ENCODE data around the gene SARM1.

Gene SARM1

GRCh38 chr17:28342313-28342712, 29.2 kb upstream of the SARM1 start:
- DNase-seq = no peak

- DNase-seq = no peak
Observed at GRCh38 chr17:28343491-28343932, 28.0 kb upstream of the SARM1 start.

GRCh38 chr17:28344011-28344410, 27.5 kb upstream of the SARM1 start:
- DNase-seq = no peak

DNA sequence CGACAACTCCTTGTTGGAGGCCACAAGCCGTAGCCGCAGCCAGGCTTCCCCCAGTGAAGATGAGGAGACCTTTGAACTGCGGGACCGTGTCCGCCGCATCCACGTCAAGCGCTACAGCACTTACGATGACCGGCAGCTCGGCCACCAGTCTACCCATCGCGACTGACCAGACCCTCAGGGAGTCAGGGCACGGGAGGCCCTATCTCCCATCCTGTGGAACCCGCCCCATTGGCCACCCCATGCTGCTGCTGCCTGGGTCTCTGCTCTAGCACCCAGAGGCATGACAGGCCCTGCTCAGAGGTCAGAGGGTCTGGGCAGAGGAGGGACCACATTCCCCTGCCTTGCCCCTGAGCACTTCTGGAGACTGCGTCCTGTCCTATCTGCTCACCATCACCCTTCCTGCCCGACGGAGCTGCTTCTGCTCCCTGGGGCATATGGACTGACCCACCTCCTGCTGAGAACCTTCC, 27.0 kb upstream of the SARM1 start:
- no peak for DNase-seq

GRCh38 chr17:28345419-28346198, 25.9 kb upstream of the SARM1 start:
- peak in 1 of 2 experiments; percentile 18 for DNase-seq

DNA sequence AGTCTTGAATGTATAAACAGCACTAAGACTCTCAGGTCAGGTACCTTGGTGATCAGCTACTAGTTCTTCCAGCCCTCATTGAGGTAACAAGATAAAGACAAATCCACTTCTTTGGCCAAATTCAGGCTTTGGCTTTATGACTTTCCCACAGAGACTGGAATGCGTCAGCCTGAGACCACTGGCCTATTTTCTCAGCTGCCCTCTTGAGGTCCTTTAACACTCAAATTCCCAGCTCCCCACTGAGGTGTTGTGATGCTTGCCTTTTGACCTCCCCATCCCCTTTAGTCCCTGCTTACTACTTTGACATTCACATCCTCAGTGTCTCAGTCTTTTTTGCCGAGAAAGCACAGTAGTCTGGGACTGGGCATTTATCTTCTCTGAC, 25.3 kb upstream of the SARM1 start:
- no peak for DNase-seq

DNA sequence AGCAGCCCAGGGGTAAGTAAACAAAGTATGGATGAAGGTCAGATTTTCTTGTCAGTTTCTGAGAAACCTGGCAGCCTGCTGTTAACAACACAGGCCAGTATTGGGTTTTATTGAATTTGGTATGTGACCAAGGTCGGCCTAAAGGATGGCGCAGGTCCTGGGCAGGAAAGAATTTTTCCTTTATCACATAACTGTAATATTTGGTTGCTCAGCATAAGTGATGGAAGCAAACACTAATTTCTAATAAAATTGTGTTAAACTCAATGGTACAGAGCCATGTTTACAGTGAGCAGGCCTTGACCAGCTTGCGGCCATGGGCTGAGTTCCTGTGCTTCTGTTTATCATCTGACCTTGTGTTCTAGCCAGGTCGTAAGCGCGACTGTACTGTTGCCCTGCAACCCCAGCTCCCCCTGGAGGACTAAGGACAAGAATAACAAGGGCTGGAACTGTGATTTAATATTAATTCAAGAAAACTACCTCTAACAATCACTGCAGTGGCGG, 24.7 kb upstream of the SARM1 start:
- peak in 1 of 2 experiments; percentile 63 for DNase-seq

GRCh38 chr17:28347261-28347891, 24.1 kb upstream of the SARM1 start:
- DNase-seq = peak; percentile 82 to 90

- no peak for DNase-seq
Observed at GRCh38 chr17:28348979-28349378, 22.5 kb upstream of the SARM1 start.

DNA sequence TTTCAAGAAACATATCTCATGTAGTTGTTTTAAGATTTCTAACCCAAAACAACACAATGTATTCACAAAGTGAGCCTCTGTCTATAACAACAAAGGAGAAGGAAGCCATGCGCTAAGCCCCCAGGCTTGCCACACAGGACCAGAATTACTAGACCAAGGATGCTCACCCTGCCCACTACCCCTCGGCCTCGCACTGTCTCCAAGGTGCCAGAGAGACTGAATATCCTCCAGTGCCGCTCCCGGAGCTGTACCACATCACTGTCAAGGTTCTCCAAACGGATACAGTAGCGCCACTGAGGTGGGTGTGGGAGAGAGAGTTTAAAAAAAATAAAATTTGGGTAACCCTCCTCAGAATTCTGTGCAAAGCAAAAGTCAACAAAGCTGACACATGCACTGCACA, 21.2 kb upstream of the SARM1 start:
- DNase-seq = no peak

- peak; percentile 82 to 93 for DNase-seq
Observed at GRCh38 chr17:28357061-28357900, 14.2 kb upstream of the SARM1 start, which contains the start of gene POLDIP2. Gene POLDIP2 (minus strand): TSS chr17:28357527. CDS start chr17:28357448, 79 bp downstream.

GRCh38 chr17:28357901-28358197, 13.6 kb upstream of the SARM1 start:
- no peak for DNase-seq

DNA sequence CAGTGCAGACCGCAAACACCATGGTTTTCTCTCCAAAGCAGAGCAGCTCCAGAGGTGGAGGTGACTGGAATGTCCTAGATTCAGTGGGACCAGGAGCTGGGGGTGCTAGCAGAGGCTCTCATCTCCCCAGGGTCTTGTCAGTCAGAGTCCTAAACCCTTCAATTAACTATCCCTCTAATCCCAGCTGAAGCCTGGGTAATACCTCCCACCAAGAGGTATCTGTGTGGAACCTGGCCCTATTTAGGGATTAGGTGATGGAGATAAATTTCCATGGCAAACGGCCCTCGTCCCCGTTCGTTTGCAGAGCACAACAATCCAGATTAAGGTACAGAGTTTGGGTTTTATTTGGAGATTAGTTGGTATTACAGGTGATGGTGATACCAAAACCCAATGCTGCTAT, 8.3 kb upstream of the SARM1 start:
- no peak for DNase-seq

DNA sequence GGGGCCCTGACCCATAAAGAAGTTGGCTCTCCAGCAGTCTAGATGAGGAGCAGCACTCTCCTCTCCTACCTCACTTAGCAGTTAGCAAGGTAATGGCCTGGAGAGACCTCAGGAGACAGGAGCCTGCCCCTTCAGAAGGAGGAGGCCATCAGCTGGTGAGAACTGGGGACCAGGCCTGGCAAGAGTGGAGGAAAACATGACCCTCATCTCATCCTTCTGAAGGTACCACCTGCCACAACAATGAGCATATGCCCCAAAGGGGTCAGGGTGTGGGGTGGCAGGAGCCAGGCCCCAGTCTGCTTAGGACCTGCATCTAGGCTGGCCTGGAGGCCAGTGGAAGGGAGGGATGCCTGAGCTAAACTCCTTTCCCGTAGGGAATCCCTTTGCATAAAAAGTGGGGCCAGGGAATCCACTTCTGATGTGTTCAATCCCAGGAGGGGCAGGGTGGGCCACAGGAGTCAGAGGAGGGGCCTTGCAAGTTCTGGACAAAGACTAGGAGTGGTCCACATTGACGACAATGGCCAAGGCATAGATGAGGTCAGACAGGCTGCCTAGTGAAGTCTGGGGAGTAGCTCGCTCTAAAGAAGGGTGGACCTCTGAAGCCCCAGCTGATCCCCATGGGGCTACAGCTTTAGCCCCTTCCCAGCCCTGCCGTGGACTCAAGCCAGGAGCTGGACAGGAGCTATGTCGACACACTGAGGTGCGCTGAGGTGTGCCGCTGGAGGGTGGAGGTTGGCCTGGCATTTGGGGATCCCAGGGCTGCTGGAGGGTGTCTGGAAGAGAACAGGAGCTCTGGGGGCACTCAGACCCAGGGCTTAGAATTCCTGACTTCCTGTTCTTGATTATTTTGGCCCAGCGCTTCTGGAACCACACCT, 7.5 kb upstream of the SARM1 start:
- no peak for DNase-seq

GRCh38 chr17:28364665-28365363, 6.7 kb upstream of the SARM1 start, which contains the start of gene SEBOX:
Gene SEBOX (minus strand): TSS chr17:28365199. CDS start chr17:28365151, 48 bp downstream.
- no peak for DNase-seq

DNA sequence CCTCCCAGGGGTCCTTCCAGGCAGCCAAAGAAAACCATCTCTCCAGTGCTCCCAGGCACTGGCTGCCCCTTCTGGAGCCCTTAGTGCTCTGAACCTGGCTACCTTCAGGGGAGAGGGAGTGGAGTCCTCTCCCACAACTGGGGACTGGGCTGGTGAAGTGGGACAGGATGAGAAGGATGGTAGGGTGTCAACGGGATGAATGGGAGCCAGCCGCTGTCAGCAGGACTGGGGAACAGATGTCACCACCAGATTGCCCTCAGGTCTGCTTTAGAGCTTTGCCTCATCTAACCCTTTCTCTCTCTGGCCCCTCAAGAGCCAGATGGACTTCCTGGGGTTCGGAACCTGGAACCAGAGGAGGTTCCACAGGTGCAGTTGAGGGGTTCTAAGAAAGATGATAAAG, 6.0 kb upstream of the SARM1 start:
- no peak for DNase-seq

DNA sequence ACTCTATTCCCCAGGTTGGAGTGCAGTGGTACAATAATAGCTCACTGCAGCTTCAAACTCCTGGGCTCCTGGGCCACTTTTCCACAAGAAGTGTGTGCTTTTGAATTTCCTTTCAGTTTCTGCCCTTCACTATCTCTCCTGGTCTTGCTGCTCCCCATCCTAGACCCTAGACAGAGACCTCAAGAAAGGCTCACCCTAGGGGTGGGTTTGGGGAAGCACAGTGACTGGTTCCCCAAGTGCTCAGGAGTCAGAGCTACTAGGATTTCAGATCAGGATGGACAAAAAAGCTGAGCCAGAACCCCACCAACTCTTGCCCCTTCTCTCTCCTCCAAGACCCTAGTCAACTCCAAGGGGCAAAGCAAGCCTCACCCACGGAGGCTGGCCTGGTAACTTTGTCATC, 4.9 kb upstream of the SARM1 start:
- DNase-seq = no peak

GRCh38 chr17:28367641-28368305, 3.7 kb upstream of the SARM1 start:
- DNase-seq = no peak

DNA sequence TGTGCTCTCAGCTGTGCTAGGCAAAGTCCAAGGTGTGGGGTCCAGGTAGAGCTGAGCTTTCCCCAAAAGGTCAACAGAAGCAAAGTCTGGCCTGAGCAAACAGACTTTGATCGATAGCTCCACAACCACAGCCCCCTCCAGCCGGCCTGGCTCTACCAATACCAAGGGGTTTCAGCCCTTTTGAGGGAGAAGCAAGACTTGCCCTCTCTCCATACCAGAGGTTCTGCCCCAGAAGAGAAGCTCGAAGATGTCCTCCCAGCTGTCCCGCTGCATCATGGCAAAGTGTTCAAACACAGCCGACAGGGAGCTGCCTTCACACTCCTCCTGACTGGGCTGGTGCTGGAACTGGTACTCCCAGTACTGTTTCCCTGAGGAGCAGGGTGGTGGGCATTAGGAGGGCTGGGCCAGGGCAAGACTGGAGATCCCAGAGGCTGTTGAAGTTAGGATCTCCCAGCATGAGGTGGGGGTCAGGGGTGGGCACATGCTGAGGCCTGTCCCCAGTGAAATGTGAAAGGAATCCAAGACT, 3.1 kb upstream of the SARM1 start:
- DNase-seq = no peak

DNA sequence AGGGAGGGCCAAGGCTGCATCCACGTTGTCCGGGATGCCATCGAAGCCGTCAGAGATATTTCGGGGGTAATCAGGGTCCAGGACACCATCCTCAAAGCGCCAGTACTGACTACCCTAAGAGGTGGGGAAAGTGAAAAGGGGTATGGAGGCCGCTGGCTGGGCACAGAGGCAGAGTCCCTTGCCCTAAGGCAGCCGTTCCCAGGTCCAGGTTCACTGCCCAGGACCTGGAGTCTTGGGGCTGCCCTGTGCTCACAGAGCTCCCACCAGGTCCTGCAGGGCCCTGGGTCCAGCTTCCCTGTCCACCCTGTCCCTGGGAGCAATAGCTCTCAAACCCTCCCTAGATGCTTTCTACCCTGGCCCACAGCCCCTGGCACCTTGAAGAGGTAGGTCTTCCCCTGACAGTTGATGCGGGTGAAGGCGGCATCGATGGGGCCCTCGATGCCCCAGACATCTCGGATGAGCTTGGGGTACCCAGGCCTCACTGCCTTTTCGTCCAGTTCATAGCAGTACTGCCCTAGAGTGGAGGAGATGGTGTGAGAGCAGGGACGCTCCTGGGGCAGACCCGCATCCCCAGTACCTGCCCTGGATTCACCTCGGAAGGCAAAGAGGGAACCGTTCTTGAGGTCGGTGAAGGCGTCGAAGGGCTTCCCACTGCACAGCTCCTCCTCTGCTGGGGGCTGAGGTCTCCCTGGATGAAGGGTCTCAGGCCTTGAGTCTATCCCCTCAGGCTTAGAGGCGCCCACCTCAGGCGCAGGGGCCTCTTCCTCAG, 2.4 kb upstream of the SARM1 start:
- DNase-seq = no peak

Measured in SW 1271 (cell line).